ENCODE results near the gene RBFOX2. TPM values are rescaled to one million over a fixed set of nuclear protein-coding genes. Genes with fewer than 3 reads are reported as not detected.

The RBFOX2 gene
- total and polyA plus RNA-seq, 4 donors = 14.2 to 53.6 (median 25.6) TPM

DNA sequence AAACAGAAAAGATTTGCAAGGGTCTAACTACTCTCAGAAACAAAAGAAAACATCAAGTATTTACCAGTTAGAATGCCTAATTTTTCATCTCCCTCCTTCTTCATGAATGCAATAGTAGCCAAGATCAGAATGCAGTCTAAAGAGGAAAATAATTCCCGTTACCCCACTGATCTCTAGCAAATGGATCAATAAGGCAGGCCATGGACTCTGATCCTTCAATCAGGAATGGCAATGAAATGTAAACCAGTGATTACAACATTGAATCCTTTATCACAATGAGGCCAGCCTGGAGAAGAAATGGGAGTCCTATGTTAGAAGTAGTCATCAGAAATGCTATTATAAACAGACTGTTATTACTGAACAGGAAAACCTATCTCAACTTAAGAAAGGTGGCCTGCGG, 204.4 kb downstream of the RBFOX2 start:
- H3K4me1 ChIP-seq (ENCODE audit: control insufficient read depth in 4 of 4, insufficient read depth in 4 of 4, low read length in 3 of 4) = peaks cover 7 to 42% (median 34%) of the 10 kb centered on the region in 4 donors
- H3K27ac ChIP-seq (ENCODE audit: low read depth in 1 of 2, low read length in 2 of 2) = peak overlapping the region; percentile 46 to 70
- no peaks in the 10 kb centered on the region for H3K36me3 ChIP-seq (ENCODE audit: control insufficient read depth in 4 of 4, insufficient read depth in 3 of 4, low read depth in 1 of 4, low read length in 3 of 4)
- TF ChIP-seq TAF1 (conservative IDR thresholded peaks at IDR 0.05) (no peak), EGR1 (IDR thresholded peaks at IDR 0.05; ENCODE audit: low read depth in 2 of 2) (peak in 1 of 2 donors; percentile 36), HNF4A (conservative IDR thresholded peaks at IDR 0.05) (peak; percentile 99 to 100), YY1 (IDR thresholded peaks at IDR 0.05) (peak; percentile 92), HNF4G (IDR thresholded peaks at IDR 0.05) (peak; percentile 96), REST (IDR thresholded peaks at IDR 0.05) (peak; percentile 70), JUND (IDR thresholded peaks at IDR 0.05) (peak; percentile 92 to 93), ZBTB33 (IDR thresholded peaks at IDR 0.05) (peak; percentile 87), ATF3 (IDR thresholded peaks at IDR 0.05) (peak; percentile 82), FOXA2 (IDR thresholded peaks at IDR 0.05) (peak; percentile 92), RAD21 (IDR thresholded peaks at IDR 0.05) (peak; percentile 56 to 72), SP1 (IDR thresholded peaks at IDR 0.05) (peak; percentile 86), RXRA (IDR thresholded peaks at IDR 0.05) (peak; percentile 92 to 93), CTCF (IDR thresholded peaks at IDR 0.05; ENCODE audit: low read depth, low read length, missing input control) (no peak), FOXA1 (IDR thresholded peaks at IDR 0.05) (peak; percentile 91), GABPA (IDR thresholded peaks at IDR 0.05 in 1 of 2, conservative IDR thresholded peaks at IDR 0.05 in 1 of 2) (peak in 1 of 2 donors; percentile 27), NR2F2 (IDR thresholded peaks at IDR 0.05) (peak; percentile 79)
- TF ChIP-seq, protein P1, sequence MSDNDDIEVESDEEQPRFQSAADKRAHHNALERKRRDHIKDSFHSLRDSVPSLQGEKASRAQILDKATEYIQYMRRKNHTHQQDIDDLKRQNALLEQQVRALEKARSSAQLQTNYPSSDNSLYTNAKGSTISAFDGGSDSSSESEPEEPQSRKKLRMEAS (IDR thresholded peaks at IDR 0.05) = peak; percentile 90
- H3K27me3 ChIP-seq (ENCODE audit: control insufficient read depth in 4 of 4, insufficient read depth in 4 of 4, low read length in 3 of 4) = no peaks in the 10 kb centered on the region
- H3K4me3 ChIP-seq (ENCODE audit: low read depth in 1 of 3, low read length in 3 of 3) = peak overlapping the region in 1 of 3 donors; percentile 28
- WGBS = 43% methylated on average over 2 of the region's 2 CpGs
- no peaks in the 10 kb centered on the region for H3K9me3 ChIP-seq (ENCODE audit: control insufficient read depth in 4 of 4, low read length in 3 of 4)
- H3K9ac ChIP-seq (ENCODE audit: low read depth in 1 of 2, low read length in 2 of 2) = peak overlapping the region; percentile 12 to 36
- DNase-seq (ENCODE audit: low spot score) = no peak
